OCI-LY1 (cell line): ENCODE measurements around the gene TESK2.

Experiments used
- CTCF ChIP-seq: fragments of 200-600 bp; sonication (generic), shearing (Covaris generic); IDR thresholded peaks from 2 replicates; pipeline ENCODE4 v1.5.1; 2017; ENCODE audit warnings: mild to moderate bottlenecking, antibody characterized with exemption, low read length, moderate library complexity, mixed read lengths
- EZH2 ChIP-seq: fragments of 200-600 bp; sonication (generic), shearing (Covaris generic); IDR thresholded peaks from 2 replicates; pipeline ENCODE4 v1.8.0; 2017; ENCODE audit warnings: borderline replicate concordance, mixed run types, mild to moderate bottlenecking, antibody characterized with exemption, low read length, moderate library complexity, mixed read lengths

- TF ChIP-seq CTCF (no peak), EZH2 (no peak)
Measured at GRCh38 chr1:45393718-45394302, 97.2 kb downstream of the TESK2 start.
